WTC11 (cell line): Measurements from ENCODE around the gene MARK2. TPM values are rescaled to one million over a fixed set of nuclear protein-coding genes. Genes with fewer than 3 reads are reported as not detected.

Source experiments
- ATAC-seq: fragments of 200-7000 bp; cut with Tn5 transposase; 2 replicates; pipeline ENCODE4 v1.10.0; 2021; ENCODE audit warnings: mild to moderate bottlenecking, moderate library complexity
- CTCF ChIA-PET: fragments of 300-600 bp; sonication (Branson Sonifier 250); formaldehyde crosslinking; loops from one replicate; lab custom pipeline; 2021; ENCODE audit warnings: antibody characterized with exemption; lab: Charles Lee
- POLR2A ChIA-PET: fragments of 350-600 bp; sonication (Branson Sonifier 250); formaldehyde crosslinking; loops from one replicate; lab custom pipeline; 2021; ENCODE audit warnings: antibody characterized with exemption; lab: Charles Lee
- DNase-seq: peaks from one replicate; pipeline ENCODE4 v3.0.0; 2021; ENCODE audit warnings: low spot score
- H3K27ac Mint-ChIP-seq: 2 replicates; pipeline ENCODE4 v1.8.0; 2021; ENCODE audit warnings: mixed read lengths
- H3K27me3 Mint-ChIP-seq: 2 replicates; pipeline ENCODE4 v1.8.0; 2021; ENCODE audit warnings: low read depth, mild to moderate bottlenecking, moderate library complexity, mixed read lengths
- H3K36me3 Mint-ChIP-seq: 2 replicates; pipeline ENCODE4 v1.8.0; 2021; ENCODE audit warnings: mixed read lengths
- H3K4me1 Mint-ChIP-seq: 2 replicates; pipeline ENCODE4 v1.8.0; 2022; ENCODE audit warnings: mixed read lengths
- H3K4me3 Mint-ChIP-seq: 2 replicates; pipeline ENCODE4 v1.8.0; 2021; ENCODE audit warnings: mild to moderate bottlenecking, moderate library complexity, mixed read lengths
- H3K9me3 Mint-ChIP-seq: 2 replicates; pipeline ENCODE4 v1.8.0; 2021; ENCODE audit warnings: mixed read lengths
- AR ChIP-seq: fragments of 250-450 bp; sonication (Bioruptor Pico); IDR thresholded peaks from 2 replicates; pipeline ENCODE4 v1.9.0; 2021; ENCODE audit warnings: mild to moderate bottlenecking
- ATF1 ChIP-seq: sonication (generic); formaldehyde crosslinking; IDR thresholded peaks from 2 replicates; pipeline ENCODE4 v1.8.1; 2023; ENCODE audit warnings: mild to moderate bottlenecking, moderate library complexity, missing genetic modification reagents
- CTCF ChIP-seq: fragments of 200-600 bp; IDR thresholded peaks from 2 replicates; pipeline ENCODE4 v1.8.0; 2022; ENCODE audit warnings: antibody characterized with exemption
- GABPB1 ChIP-seq: sonication (generic); formaldehyde crosslinking; IDR thresholded peaks from 2 replicates; pipeline ENCODE4 v1.8.1; 2023; ENCODE audit warnings: mild to moderate bottlenecking, missing genetic modification reagents
- NFYB ChIP-seq: sonication (generic); formaldehyde crosslinking; conservative IDR thresholded peaks from 2 replicates; pipeline ENCODE4 v1.8.0; 2022; ENCODE audit warnings: low read depth, missing genetic modification reagents
- PRRX2 ChIP-seq: fragments of 250-450 bp; sonication (Bioruptor Pico); IDR thresholded peaks from 2 replicates; pipeline ENCODE4 v1.8.0; 2021; ENCODE audit warnings: mild to moderate bottlenecking
- RORB ChIP-seq: fragments of 250-450 bp; sonication (Bioruptor Pico); IDR thresholded peaks from 2 replicates; pipeline ENCODE4 v1.9.0; 2021; ENCODE audit warnings: mild to moderate bottlenecking
- SMAD3 ChIP-seq: sonication (generic); formaldehyde crosslinking; IDR thresholded peaks from 2 replicates; pipeline ENCODE4 v1.8.0; 2022; ENCODE audit warnings: missing genetic modification reagents, mild to moderate bottlenecking, borderline replicate concordance
- SP1 ChIP-seq: sonication (generic); formaldehyde crosslinking; conservative IDR thresholded peaks from 2 replicates; pipeline ENCODE4 v1.8.1; 2022; ENCODE audit warnings: missing genetic modification reagents
- ZNF219 ChIP-seq: sonication (generic); formaldehyde crosslinking; IDR thresholded peaks from 2 replicates; pipeline ENCODE4 v1.8.0; 2023; ENCODE audit warnings: missing genetic modification reagents, mild to moderate bottlenecking, borderline replicate concordance
- ZNF317 ChIP-seq: sonication (generic); formaldehyde crosslinking; IDR thresholded peaks from 2 replicates; pipeline ENCODE4 v1.8.1; 2023; ENCODE audit warnings: low read depth, mild to moderate bottlenecking, moderate library complexity, missing genetic modification reagents, borderline replicate concordance
- ZNF396 ChIP-seq: fragments of 250-450 bp; sonication (Bioruptor Pico); IDR thresholded peaks from 2 replicates; pipeline ENCODE4 v1.8.0; 2021; ENCODE audit warnings: mild to moderate bottlenecking, moderate library complexity, borderline replicate concordance
- ZSCAN18 ChIP-seq: fragments of 250-450 bp; sonication (Bioruptor Pico); IDR thresholded peaks from 2 replicates; pipeline ENCODE4 v2.1.2; 2022; ENCODE audit warnings: mild to moderate bottlenecking, moderate library complexity
- total RNA-seq: library from RNA; stranded (reverse); gene quantifications from 3 replicates; pipeline ENCODE4 v1.2.3, GENCODE V29; 2021
- TF ChIP-seq, protein P1 (sequence below): sonication (generic); formaldehyde crosslinking; IDR thresholded peaks from 2 replicates; pipeline ENCODE4 v1.8.1; 2022; ENCODE audit warnings: missing genetic modification reagents, borderline replicate concordance
- TF ChIP-seq, protein P2 (sequence below): sonication (generic); formaldehyde crosslinking; IDR thresholded peaks from 2 replicates; pipeline ENCODE4 v1.8.1; 2023; ENCODE audit warnings: mild to moderate bottlenecking, moderate library complexity, missing genetic modification reagents
- TF ChIP-seq, protein P3 (sequence below): sonication (generic); formaldehyde crosslinking; IDR thresholded peaks from 2 replicates; pipeline ENCODE4 v1.8.0; 2022; ENCODE audit warnings: mild to moderate bottlenecking, missing genetic modification reagents
- TF ChIP-seq, protein P4 (sequence below): sonication (generic); formaldehyde crosslinking; IDR thresholded peaks from 2 replicates; pipeline ENCODE4 v1.8.0; 2022; ENCODE audit warnings: mild to moderate bottlenecking, missing genetic modification reagents

MARK2 gene
- total RNA-seq, 1 experiment from 2014 or later, result 57.4 TPM

- POLR2A ChIA-PET, result no interaction called here
- no peaks in the 10 kb centered on the region for H3K9me3 Mint-ChIP-seq
- no peak overlapping the region for H3K4me3 Mint-ChIP-seq
- H3K4me1 Mint-ChIP-seq, result peaks cover 51% of the 10 kb centered on the region
- CTCF ChIA-PET, result interaction anchor here (0.7 to 2.6 kb wide), 8 partner anchors 10 to 128 kb away, joined by 3 to 16 read pairs (median 4); partner anchors contain the start of genes MARK2 and NAA40
- H3K27ac Mint-ChIP-seq, result peak overlapping the region; percentile 80; the same call in 1 of the 2 replicates
- no peaks in the 10 kb centered on the region; the same call in 1 of the 2 replicates for H3K27me3 Mint-ChIP-seq
- no peak for ATAC-seq
- H3K36me3 Mint-ChIP-seq, result 0 out of 2 replicates have a peak, but pooled peaks cover under 1% of the 10 kb centered on the region
- no peak for DNase-seq
- no peak for TF ChIP-seq ZNF219
- TF ChIP-seq, protein P1, sequence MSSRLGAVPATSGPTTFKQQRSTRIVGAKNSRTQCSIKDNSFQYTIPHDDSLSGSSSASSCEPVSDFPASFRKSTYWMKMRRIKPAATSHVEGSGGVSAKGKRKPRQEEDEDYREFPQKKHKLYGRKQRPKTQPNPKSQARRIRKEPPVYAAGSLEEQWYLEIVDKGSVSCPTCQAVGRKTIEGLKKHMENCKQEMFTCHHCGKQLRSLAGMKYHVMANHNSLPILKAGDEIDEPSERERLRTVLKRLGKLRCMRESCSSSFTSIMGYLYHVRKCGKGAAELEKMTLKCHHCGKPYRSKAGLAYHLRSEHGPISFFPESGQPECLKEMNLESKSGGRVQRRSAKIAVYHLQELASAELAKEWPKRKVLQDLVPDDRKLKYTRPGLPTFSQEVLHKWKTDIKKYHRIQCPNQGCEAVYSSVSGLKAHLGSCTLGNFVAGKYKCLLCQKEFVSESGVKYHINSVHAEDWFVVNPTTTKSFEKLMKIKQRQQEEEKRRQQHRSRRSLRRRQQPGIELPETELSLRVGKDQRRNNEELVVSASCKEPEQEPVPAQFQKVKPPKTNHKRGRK, result no peak
- no peak for TF ChIP-seq NFYB (CRISPR knock-in tag)
- no peak for TF ChIP-seq ATF1
- TF ChIP-seq AR (CRISPR knock-in tag), result no peak
- TF ChIP-seq SP1 (CRISPR knock-in tag), result no peak
- TF ChIP-seq, protein P2, sequence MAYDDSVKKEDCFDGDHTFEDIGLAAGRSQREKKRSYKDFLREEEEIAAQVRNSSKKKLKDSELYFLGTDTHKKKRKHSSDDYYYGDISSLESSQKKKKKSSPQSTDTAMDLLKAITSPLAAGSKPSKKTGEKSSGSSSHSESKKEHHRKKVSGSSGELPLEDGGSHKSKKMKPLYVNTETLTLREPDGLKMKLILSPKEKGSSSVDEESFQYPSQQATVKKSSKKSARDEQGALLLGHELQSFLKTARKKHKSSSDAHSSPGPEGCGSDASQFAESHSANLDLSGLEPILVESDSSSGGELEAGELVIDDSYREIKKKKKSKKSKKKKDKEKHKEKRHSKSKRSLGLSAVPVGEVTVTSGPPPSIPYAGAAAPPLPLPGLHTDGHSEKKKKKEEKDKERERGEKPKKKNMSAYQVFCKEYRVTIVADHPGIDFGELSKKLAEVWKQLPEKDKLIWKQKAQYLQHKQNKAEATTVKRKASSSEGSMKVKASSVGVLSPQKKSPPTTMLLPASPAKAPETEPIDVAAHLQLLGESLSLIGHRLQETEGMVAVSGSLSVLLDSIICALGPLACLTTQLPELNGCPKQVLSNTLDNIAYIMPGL (CRISPR knock-in tag), result no peak
- TF ChIP-seq, all 79 proteins: peak for 0
Measured at GRCh38 chr11:63872800-63873197, 33.9 kb downstream of the MARK2 start.

GRCh38 chr11:63873311-63873710, 34.4 kb downstream of the MARK2 start:
- no peak for DNase-seq
- ChIA-PET CTCF (interaction anchor here (0.7 to 2.6 kb wide), 4 partner anchors 34 to 61 kb away, joined by 3 to 16 read pairs (median 6); partner anchors contain the start of gene RCOR2), POLR2A (interaction anchor here (0.6 kb wide), 1 partner anchor 1137 kb away, joined by 3 read pairs; no protein-coding TSS in a partner anchor)
- Mint-ChIP-seq H3K9me3 (no peaks in the 10 kb centered on the region), H3K27ac (peak overlapping the region; percentile 80; the same call in 1 of the 2 replicates), H3K27me3 (no peaks in the 10 kb centered on the region; the same call in 1 of the 2 replicates), H3K4me1 (peaks cover 53% of the 10 kb centered on the region), H3K36me3 (0 out of 2 replicates have a peak, but pooled peaks cover 5% of the 10 kb centered on the region), H3K4me3 (no peak overlapping the region)
- no peak for ATAC-seq
- TF ChIP-seq SMAD3 (CRISPR knock-in tag) (no peak), ZNF317 (no peak), PRRX2 (CRISPR knock-in tag) (no peak), ZNF396 (CRISPR knock-in tag) (no peak), GABPB1 (no peak), AR (CRISPR knock-in tag) (no peak), ZSCAN18 (CRISPR knock-in tag) (no peak), CTCF (no peak), RORB (CRISPR knock-in tag) (no peak)
- TF ChIP-seq, protein P2 (CRISPR knock-in tag), result no peak
- TF ChIP-seq, protein P3, sequence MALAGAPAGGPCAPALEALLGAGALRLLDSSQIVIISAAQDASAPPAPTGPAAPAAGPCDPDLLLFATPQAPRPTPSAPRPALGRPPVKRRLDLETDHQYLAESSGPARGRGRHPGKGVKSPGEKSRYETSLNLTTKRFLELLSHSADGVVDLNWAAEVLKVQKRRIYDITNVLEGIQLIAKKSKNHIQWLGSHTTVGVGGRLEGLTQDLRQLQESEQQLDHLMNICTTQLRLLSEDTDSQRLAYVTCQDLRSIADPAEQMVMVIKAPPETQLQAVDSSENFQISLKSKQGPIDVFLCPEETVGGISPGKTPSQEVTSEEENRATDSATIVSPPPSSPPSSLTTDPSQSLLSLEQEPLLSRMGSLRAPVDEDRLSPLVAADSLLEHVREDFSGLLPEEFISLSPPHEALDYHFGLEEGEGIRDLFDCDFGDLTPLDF (CRISPR knock-in tag), result no peak
- TF ChIP-seq, protein P4, sequence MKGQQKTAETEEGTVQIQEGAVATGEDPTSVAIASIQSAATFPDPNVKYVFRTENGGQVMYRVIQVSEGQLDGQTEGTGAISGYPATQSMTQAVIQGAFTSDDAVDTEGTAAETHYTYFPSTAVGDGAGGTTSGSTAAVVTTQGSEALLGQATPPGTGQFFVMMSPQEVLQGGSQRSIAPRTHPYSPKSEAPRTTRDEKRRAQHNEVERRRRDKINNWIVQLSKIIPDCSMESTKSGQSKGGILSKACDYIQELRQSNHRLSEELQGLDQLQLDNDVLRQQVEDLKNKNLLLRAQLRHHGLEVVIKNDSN (CRISPR knock-in tag), result no peak
